GM21390 (cell line): ENCODE results near the gene SMIM35.

Experiments
- ATAC-seq: cut with Tn5 transposase; IDR thresholded peaks from one replicate; pipeline ENCODE4 v1.9.1; 2021; ENCODE audit not compliant: unreplicated experiment

Gene SMIM35

DNA sequence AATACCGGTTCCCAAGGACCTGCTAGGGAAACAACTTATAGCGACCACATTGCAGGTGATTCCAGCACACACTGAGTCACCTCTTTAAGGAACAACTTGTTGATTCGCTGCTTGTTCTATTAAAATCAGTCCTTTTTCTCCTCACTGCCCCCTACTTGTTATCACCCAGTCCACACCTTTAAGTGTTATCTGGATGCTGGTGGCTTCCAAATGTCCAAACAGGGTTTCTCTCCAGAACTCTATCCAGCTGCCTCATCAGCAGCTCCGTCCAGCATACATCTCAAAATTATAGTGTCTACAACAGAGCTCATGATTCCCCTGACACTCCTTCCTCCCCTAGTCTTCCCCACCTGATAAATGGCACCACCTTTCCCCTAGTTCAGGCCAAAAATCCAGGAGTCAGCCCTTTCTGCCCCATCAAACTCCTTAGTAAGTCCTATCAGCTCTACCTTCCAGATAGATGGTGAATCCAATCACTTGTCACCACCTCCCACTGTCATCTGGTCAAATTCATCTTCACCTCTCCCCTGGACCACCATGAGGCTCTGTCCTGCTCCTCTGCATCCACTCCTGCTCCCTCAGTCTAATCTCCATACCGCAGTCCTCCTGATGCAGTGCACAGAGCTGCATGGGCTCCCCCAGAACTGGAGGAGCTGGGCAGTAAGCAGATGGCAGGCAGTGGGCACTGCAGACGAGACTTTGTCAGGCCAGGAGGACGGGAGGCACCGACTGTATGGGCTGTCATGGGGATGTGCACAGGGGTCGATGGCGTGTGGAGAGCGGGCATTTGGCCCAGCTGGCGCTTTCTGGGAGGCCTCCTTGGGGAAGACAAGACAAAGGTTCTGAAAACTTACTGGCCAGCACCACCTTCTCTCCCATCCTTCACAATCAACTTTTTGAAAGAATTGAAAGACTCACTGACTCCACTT is 81.3 kb downstream of the SMIM35 start:
- ATAC-seq, result no peak

DNA sequence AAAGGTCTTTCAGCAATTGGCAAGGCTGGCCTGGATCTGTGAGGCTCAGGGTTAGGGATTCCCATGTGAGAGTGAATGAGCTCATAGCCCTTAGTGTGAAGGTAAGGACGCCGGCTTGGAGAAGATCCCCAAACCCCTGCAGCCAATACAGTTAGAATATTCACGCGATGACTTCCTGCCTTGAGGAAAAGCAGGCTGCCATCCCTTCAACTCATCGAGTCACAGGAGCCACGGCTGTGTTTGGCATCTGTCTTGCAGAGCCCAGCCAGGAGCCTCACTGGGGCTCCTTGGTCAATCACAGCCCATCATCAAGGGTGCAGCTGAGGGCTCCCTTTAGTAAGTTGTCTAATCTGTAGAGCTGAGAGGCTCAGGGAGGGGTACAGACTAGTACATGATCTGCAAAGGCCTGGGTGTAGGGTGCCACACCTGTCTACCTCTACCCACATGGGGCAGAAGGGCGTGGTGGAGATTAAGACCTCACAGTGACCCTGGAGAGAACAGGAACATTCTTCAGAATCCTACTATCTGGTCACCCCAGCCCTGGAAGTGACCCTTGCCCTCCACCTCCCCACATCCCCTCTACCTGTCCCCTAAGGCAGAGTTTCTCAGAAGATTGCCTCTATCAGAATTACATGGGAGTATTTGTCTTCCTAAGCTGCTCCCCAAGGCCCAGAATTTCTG is 82.1 kb downstream of the SMIM35 start:
- ATAC-seq, result no peak

DNA sequence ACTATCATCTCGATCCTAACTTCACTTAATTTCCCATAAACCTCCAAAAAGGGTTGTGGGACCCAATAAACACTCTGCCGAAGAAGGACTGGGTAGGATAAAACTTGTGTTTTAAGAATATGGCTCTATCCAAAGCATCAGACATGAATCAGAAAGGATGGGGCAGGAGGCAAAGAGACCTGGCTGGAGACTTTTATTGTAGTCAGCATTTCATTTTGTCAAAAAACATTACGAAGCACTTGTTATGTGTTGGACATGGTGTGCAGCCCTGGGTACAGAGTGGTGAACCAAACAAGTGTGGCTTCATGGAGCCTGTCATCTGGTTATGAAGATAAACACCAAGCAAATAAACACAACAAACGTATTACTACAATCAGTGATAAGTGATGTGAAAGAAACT is 83.3 kb downstream of the SMIM35 start:
- ATAC-seq, result no peak

- no peak for ATAC-seq
Measured at GRCh38 chr11:118002541-118003423, 84.0 kb downstream of the SMIM35 start.

- no peak for ATAC-seq
Measured at GRCh38 chr11:118002010-118002540, 84.7 kb downstream of the SMIM35 start.

DNA sequence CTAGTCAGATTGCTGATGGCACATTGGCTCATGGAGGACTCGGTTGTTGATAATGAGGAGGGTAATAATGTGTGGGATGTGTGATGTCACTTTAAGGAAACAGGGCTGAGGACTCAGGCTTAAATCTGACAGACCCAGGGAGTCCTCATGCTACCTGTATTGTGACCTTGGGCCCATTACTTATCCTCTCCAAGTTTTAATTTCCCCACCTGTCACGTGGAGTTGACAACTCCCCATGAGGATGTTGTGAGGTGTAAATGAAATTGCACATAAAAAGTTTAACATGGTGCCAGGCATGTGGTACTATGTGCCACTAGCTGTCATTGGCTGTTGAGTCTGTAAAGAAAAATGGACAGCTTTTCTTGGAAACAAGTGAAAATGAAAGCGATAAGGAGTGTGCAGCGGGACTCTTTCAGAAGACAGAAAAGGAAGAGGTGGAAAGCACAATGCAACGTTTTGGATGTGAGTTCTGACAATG is 85.2 kb downstream of the SMIM35 start:
- no peak for ATAC-seq

DNA sequence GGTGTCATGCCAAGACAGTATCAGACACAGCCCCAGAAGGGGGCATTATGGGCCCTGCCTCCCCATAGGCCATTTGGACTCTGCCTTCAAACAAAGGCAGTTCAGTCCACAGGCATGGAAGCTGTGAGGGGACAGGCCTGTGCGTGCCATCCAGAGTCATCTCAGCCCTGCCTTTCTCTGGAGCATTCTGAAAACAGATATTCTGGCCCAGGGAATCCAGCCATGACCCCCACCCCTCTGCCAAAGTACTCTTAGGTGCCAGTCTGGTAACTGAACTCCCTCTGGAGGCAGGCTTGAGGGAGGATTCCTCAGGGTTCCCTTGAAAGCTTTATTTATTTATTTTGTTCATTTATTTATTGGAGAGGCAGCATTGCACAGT is 85.9 kb downstream of the SMIM35 start:
- no peak for ATAC-seq

DNA sequence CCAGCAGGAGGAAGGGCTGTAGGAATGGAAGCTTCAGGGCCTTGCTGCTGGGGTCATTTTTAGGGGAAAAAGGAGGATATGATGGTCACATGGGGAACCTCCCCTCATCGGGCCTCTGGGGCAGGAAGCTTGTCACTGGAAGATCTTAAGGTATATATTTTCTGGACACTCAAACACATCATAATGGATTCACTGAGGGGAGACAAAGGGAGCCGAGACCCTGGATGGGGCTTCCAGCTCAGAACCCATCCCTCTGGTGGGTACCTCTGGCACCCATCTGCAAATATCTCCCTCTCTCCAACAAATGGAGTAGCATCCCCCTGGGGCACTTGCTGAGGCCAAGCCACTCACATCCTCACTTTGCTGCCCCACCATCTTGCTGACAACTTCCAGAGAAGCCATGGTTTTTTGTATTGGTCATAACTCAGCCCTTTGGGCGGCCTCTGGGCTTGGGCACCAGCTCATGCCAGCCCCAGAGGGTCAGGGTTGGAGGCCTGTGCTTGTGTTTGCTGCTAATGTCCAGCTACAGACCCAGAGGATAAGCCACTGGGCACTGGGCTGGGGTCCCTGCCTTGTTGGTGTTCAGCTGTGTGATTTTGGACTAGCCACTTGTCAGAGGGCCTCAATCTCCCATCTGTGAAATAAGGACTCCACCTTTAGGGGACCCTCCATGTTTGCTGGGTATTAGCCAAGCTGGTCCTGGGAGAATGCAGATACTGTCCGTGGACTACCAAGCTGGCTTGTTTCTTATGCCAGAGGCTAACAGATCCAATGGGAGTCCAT is 86.5 kb downstream of the SMIM35 start:
- ATAC-seq, result no peak

GRCh38 chr11:117999354-117999993 is 87.3 kb downstream of the SMIM35 start:
- ATAC-seq, result no peak

- ATAC-seq, result no peak
Measured at GRCh38 chr11:117998664-117999353, 88.0 kb downstream of the SMIM35 start.

GRCh38 chr11:117997823-117998579 is 88.8 kb downstream of the SMIM35 start:
- ATAC-seq, result peak; percentile 78

- ATAC-seq, result no peak
Measured at GRCh38 chr11:117997406-117997805, 89.4 kb downstream of the SMIM35 start.

DNA sequence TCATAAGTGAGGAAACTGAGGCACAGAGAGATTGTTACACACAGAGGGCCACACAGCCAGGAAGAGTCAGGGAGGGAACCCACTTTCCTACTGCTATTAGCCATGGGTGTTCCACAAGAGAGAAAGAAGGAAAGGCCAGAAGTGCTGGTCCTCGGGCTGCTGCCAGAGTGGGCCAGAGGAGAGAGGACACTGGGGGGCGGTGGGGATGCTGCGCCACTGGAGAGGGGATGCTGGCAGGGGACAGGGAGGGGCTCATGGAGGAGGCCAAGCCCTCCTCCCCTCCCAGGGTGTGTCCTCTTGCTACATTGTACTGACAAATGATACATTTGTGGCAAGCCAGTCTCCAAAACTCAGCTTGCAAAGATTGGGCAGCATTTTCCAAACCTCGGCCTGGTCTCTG is 90.7 kb downstream of the SMIM35 start:
- no peak for ATAC-seq

DNA sequence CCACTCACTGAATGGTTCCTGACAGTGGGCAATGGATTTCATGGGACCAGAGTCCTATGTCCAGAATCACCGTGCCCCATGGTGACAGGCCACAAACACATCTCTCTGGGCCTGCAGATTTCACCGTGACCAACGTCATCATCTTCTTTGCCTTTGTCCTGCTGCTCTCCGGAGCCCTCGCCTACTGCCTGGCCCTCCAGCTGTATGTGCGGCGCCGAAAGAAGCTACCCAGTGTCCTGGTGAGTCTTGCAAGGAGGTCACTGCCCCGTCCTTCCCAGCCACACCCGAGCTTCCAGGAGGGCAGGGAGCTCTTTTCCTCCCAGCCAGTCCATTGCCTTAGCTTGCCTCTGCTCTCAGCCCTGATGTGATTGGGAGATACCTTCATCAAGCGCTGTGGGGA is 91.3 kb downstream of the SMIM35 start:
- no peak for ATAC-seq

DNA sequence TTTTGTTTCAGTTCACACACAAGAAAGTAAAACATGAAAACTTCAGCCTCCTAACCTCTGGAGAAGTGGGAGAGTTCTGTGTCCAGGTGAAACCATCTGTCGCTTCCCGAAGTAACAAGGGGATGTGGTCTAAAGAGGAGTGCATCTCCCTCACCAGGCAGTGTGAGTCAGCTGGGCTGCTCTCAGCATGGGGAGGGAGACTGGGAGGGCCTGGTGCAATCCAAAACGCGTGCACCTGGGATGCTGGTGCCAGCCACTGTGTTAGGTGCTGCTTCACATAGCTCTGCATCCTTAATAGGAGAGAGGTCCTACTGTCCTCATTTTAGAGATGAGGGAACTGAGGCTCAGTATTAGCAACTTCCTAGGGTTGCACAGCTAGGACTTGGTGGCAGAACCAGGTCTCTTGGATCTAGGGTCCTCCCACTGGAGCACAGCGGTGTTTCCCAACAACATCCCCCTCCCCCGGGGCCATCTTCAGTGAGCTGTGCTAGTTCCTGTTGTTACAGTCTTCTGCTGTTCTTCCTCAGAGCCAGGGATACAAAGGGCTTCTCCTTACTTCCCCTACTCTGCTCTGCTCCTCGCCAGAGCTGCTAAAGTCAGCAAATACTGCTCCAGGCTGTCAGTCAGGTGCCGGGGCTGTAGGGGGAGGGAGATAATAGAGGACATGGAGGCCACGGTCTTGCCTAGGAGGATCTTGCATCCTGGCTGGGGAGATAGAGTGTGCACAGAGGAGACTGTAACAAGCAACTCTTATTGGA is 92.6 kb downstream of the SMIM35 start:
- no peak for ATAC-seq

GRCh38 chr11:117992620-117993019 is 94.1 kb downstream of the SMIM35 start:
- ATAC-seq, result no peak

GRCh38 chr11:117992136-117992535 is 94.6 kb downstream of the SMIM35 start:
- ATAC-seq, result no peak
